ENCODE measurements around the gene SLAMF1. TPM values are rescaled to one million over a fixed set of nuclear protein-coding genes. Genes with fewer than 3 reads are reported as not detected.

Gene SLAMF1
- total and polyA plus RNA-seq, 2 experiments from 2014 or later, result not detected

- TF ChIP-seq EZH2phosphoT487 (IDR thresholded peaks at IDR 0.05; ENCODE audit: unreplicated experiment) (no peak), NANOG (IDR thresholded peaks at IDR 0.05; ENCODE audit: borderline replicate concordance) (no peak), ZNF114 (CRISPR knock-in tag; IDR thresholded peaks at IDR 0.05) (no peak), JUNB (IDR thresholded peaks at IDR 0.05; ENCODE audit: unreplicated experiment) (no peak), ZNF331 (CRISPR knock-in tag; IDR thresholded peaks at IDR 0.05; ENCODE audit: low read depth) (no peak)
Measured at GRCh38 chr1:160638926-160639325, 7.9 kb downstream of the SLAMF1 start (continued).

GRCh38 chr1:160638540-160638857, 8.3 kb downstream of the SLAMF1 start:
- Mint-ChIP-seq H3K36me3 (ENCODE audit: low read depth) (no peaks in the 10 kb centered on the region), H3K27ac (no peak overlapping the region), H3K9me3 (no peaks in the 10 kb centered on the region), H3K4me1 (peaks cover 20% of the 10 kb centered on the region), H3K27me3 (ENCODE audit: insufficient read depth, low read depth, poor library complexity) (peaks cover 5% of the 10 kb centered on the region), H3K4me3 (no peak overlapping the region)
- H3K4me2 ChIP-seq, result no peak overlapping the region
- DNase-seq (ENCODE audit: low spot score) (no peak), ATAC-seq (no peak)
- H3K9me2 ChIP-seq (ENCODE audit: insufficient read depth), result peaks cover 13% of the 10 kb centered on the region; the same call in 1 of the 2 replicates
- no peaks in the 10 kb centered on the region for H4K20me1 ChIP-seq (replicated peaks; ENCODE audit: insufficient read depth)
- no peaks in the 10 kb centered on the region for H3K79me2 ChIP-seq (replicated peaks; ENCODE audit: insufficient read depth)
- no peaks in the 10 kb centered on the region for H3K36me3 ChIP-seq (ENCODE audit: insufficient read depth)
- peaks cover 9% of the 10 kb centered on the region for H3K4me1 ChIP-seq (ENCODE audit: insufficient read depth)
- H3F3A ChIP-seq (replicated peaks; ENCODE audit: low read depth), result no peaks in the 10 kb centered on the region
- TF ChIP-seq REST (IDR thresholded peaks at IDR 0.05; ENCODE audit: unreplicated experiment) (no peak), NANOG (IDR thresholded peaks at IDR 0.05; ENCODE audit: borderline replicate concordance) (no peak), ZNF331 (CRISPR knock-in tag; IDR thresholded peaks at IDR 0.05; ENCODE audit: low read depth) (no peak), JUNB (IDR thresholded peaks at IDR 0.05; ENCODE audit: unreplicated experiment) (no peak), ETS1 (IDR thresholded peaks at IDR 0.05) (no peak), ZNF114 (CRISPR knock-in tag; IDR thresholded peaks at IDR 0.05) (no peak), CREB1 (CRISPR knock-in tag; IDR thresholded peaks at IDR 0.05; ENCODE audit: low read depth) (no peak)
- no peaks in the 10 kb centered on the region for H3K27me3 ChIP-seq (ENCODE audit: insufficient read depth)
- H3K4me3 ChIP-seq, result no peak overlapping the region
- H3K27ac ChIP-seq (ENCODE audit: low read depth), result no peak overlapping the region
- H2AFZ ChIP-seq, result no peak overlapping the region

- no peaks in the 10 kb centered on the region for H3K27me3 ChIP-seq (ENCODE audit: insufficient read depth)
- no peaks in the 10 kb centered on the region for H3K36me3 ChIP-seq (ENCODE audit: insufficient read depth)
- no peaks in the 10 kb centered on the region for H3F3A ChIP-seq (replicated peaks; ENCODE audit: low read depth)
- peaks cover 9% of the 10 kb centered on the region for H3K4me1 ChIP-seq (ENCODE audit: insufficient read depth)
- no peak overlapping the region for H3K4me2 ChIP-seq
- H3K27ac ChIP-seq (ENCODE audit: low read depth), result no peak overlapping the region
- no peaks in the 10 kb centered on the region for H4K20me1 ChIP-seq (replicated peaks; ENCODE audit: insufficient read depth)
- no peaks in the 10 kb centered on the region for H3K36me3 Mint-ChIP-seq (ENCODE audit: low read depth)
- DNase-seq (ENCODE audit: low spot score) (peak; percentile 25), ATAC-seq (no peak)
- H3K79me2 ChIP-seq (replicated peaks; ENCODE audit: insufficient read depth), result no peaks in the 10 kb centered on the region
- no peak overlapping the region for H3K4me3 ChIP-seq
- H3K4me3 Mint-ChIP-seq, result no peak overlapping the region
- peak overlapping the region; percentile 31; the same call in 1 of the 2 replicates for H2AFZ ChIP-seq
- H3K4me1 Mint-ChIP-seq, result peaks cover 20% of the 10 kb centered on the region
- H3K27ac Mint-ChIP-seq, result no peak overlapping the region
- H3K9me2 ChIP-seq (ENCODE audit: insufficient read depth), result peaks cover 13% of the 10 kb centered on the region; the same call in 1 of the 2 replicates
- H3K27me3 Mint-ChIP-seq (ENCODE audit: insufficient read depth, low read depth, poor library complexity), result peaks cover 5% of the 10 kb centered on the region
- no peaks in the 10 kb centered on the region for H3K9me3 Mint-ChIP-seq
- no peak for TF ChIP-seq REST (IDR thresholded peaks at IDR 0.05; ENCODE audit: unreplicated experiment)
- TF ChIP-seq EZH2 (IDR thresholded peaks at IDR 0.05; ENCODE audit: low read depth, unreplicated experiment), result no peak
- TF ChIP-seq POLR2AphosphoS5 (IDR thresholded peaks at IDR 0.05; ENCODE audit: low read depth), result no peak
- TF ChIP-seq CTCF (conservative IDR thresholded peaks at IDR 0.05; ENCODE audit: low read depth in 2 of 2), result no peak
- no peak for TF ChIP-seq EZH2phosphoT487 (IDR thresholded peaks at IDR 0.05; ENCODE audit: unreplicated experiment)
Measured at GRCh38 chr1:160637821-160638539, 8.9 kb downstream of the SLAMF1 start.

All from GM23338 (cell line).